ENCODE data around the gene PHC2. TPM values are rescaled to one million over a fixed set of nuclear protein-coding genes. Genes with fewer than 3 reads are reported as not detected.

The PHC2 gene
- total and polyA plus RNA-seq, 2 of the 13 experiments (the other 11 are each of a cell fraction or from before 2014, with no cell fraction given) = 52.5 to 84.9 TPM

GRCh38 chr1:33443080-33443704, 12.3 kb upstream of the PHC2 start (continued):
- no peak for TF ChIP-seq HNF4A (CRISPR knock-in tag; IDR thresholded peaks at IDR 0.05)
- no peak for TF ChIP-seq ZNF263 (CRISPR knock-in tag; IDR thresholded peaks at IDR 0.05)
- TF ChIP-seq SALL1 (CRISPR knock-in tag; IDR thresholded peaks at IDR 0.05) = no peak
- no peak for TF ChIP-seq HOXA3 (CRISPR knock-in tag; IDR thresholded peaks at IDR 0.05)
- TF ChIP-seq SNAPC5 (CRISPR knock-in tag; IDR thresholded peaks at IDR 0.05; ENCODE audit: borderline replicate concordance) = no peak
- no peak for TF ChIP-seq ZNF546 (CRISPR knock-in tag; conservative IDR thresholded peaks at IDR 0.05)
- TF ChIP-seq ZNF367 (CRISPR knock-in tag; IDR thresholded peaks at IDR 0.05; ENCODE audit: borderline replicate concordance) = no peak
- no peak for TF ChIP-seq MAZ (IDR thresholded peaks at IDR 0.05; ENCODE audit: borderline replicate concordance, low read depth, low read length)
- no peak for TF ChIP-seq MAZ (CRISPR knock-in tag; IDR thresholded peaks at IDR 0.05; ENCODE audit: low read depth)

GRCh38 chr1:33442141-33442540, 11.2 kb upstream of the PHC2 start:
- CTCF ChIA-PET (ENCODE audit: low intra/inter-chr PET ratio, low total read pairs) = no interaction called here
- H3K27me3 ChIP-seq (ENCODE audit: control insufficient read depth in 1 of 2, insufficient read depth in 2 of 2, low read length in 2 of 2) = peaks cover 0 to 27% of the 10 kb centered on the region in 2 experiments; a peak in 2 of 5 replicates
- H3K79me2 ChIP-seq (ENCODE audit: insufficient read depth, low read length) = no peaks in the 10 kb centered on the region
- BruUV-seq (replicated peaks) = no TSS peak
- no peak overlapping the region for H3K4me2 ChIP-seq (ENCODE audit: low read depth, low read length)
- no peaks in the 10 kb centered on the region for H4K20me1 ChIP-seq (ENCODE audit: insufficient read depth, low read length)
- no peak overlapping the region for H3K4me3 ChIP-seq (replicated peaks in 1 of 3; ENCODE audit: insufficient read depth in 1 of 3, low read depth in 2 of 3, low read length in 3 of 3)
- H3K36me3 ChIP-seq (replicated peaks in 1 of 2; ENCODE audit: control insufficient read depth in 1 of 2, insufficient read depth in 2 of 2, low read length in 2 of 2) = no peaks in the 10 kb centered on the region
- no peak overlapping the region for H3K9ac ChIP-seq (ENCODE audit: insufficient read depth, low read depth, low read length)
- ATAC-seq = no peak
- H3K4me1 ChIP-seq (ENCODE audit: insufficient read depth, low read length) = peaks cover 11% of the 10 kb centered on the region
- POLR2A ChIA-PET = no interaction called here
- FAIRE-seq = no peak
- no peak overlapping the region for H3K27ac ChIP-seq (ENCODE audit: extremely low read length, insufficient read depth, low read length)
- intact Hi-C loops (cut with micrococcal nuclease; ENCODE audit: unreplicated experiment) = no loop called here
- H3K9me3 ChIP-seq (ENCODE audit: low read length) = no peaks in the 10 kb centered on the region
- 94% methylated on average over 1 of the region's 1 CpG for WGBS (ENCODE audit: low lambda C conversion rate)
- H2AFZ ChIP-seq (ENCODE audit: low read length) = no peak overlapping the region
- DNase-seq (ENCODE audit: low spot score) = no peak
- in situ Hi-C loops (cut with HindIII; ENCODE audit: extremely low pct_ligation_motif_present, low pct_unique_long_range_greater_than_20kb) = no loop called here
- TF ChIP-seq ZNF142 (CRISPR knock-in tag; IDR thresholded peaks at IDR 0.05) (no peak), ZNF562 (CRISPR knock-in tag; IDR thresholded peaks at IDR 0.05; ENCODE audit: borderline replicate concordance) (no peak), CEBPZ (IDR thresholded peaks at IDR 0.05; ENCODE audit: low read length) (no peak), SP4 (CRISPR knock-in tag; IDR thresholded peaks at IDR 0.05) (no peak), ZNF180 (CRISPR knock-in tag; IDR thresholded peaks at IDR 0.05; ENCODE audit: borderline replicate concordance, low read depth) (no peak), ZNF792 (CRISPR knock-in tag; IDR thresholded peaks at IDR 0.05) (no peak), NFE2 (CRISPR knock-in tag; IDR thresholded peaks at IDR 0.05) (no peak)

Data from HepG2 (cell line).